Body of pancreas (tissue), 4 donors: ENCODE data around the gene AQR. TPM values are rescaled to one million over a fixed set of nuclear protein-coding genes. Genes with fewer than 3 reads are reported as not detected.
A peak's percentile ranks its signal among the peaks of the same experiment; 100 is the strongest.
"Not testable (repeated sequence)": the region's sequence is repeated elsewhere in the genome, so short reads cannot be mapped to it uniquely, and the experiment has no call there.

Experiments
- ATAC-seq: fragments of 150-250 bp; one replicate; pipeline ENCODE4 v1.9.1; 2016
- DNase-seq, 4 donors: peaks; one replicate each; pipeline ENCODE4 v3.0.0-alpha.2; 2019
- H3K27ac ChIP-seq, 4 donors: fragments of 200-600 bp; sonication (generic); 1 replicate in 3 of 4; 2 replicates in 1 of 4; pipeline versions ENCODE4 v1.5.1 to v1.6.1; 2016 to 2019; ENCODE audit warnings: mild to moderate bottlenecking in 1 of 4, mixed read lengths in 1 of 4, moderate library complexity in 1 of 4
- H3K27me3 ChIP-seq, 2 donors: fragments of 200-600 bp; sonication (generic); one replicate each; pipeline ENCODE4 v1.6.0; 2016; ENCODE audit warnings: mild to moderate bottlenecking in 1 of 2
- H3K36me3 ChIP-seq, 2 donors: fragments of 200-600 bp; sonication (generic); replicated peaks in 1 of 2; 2 replicates each; pipeline ENCODE4 v1.5.1; 2016; ENCODE audit warnings: low read depth in 2 of 2; ENCODE audit not compliant: insufficient read depth in 1 of 2
- H3K4me1 ChIP-seq: fragments of 200-600 bp; sonication (generic); one replicate; pipeline ENCODE4 v1.6.0; 2016
- H3K4me3 ChIP-seq, 2 donors: fragments of 200-600 bp; sonication (generic); 1 replicate in 1 of 2; 2 replicates in 1 of 2; pipeline ENCODE4 v1.5.1; 2016 to 2019
- H3K9me3 ChIP-seq, 3 donors: fragments of 200-600 bp; sonication (generic); 1 replicate in 2 of 3; 2 replicates in 1 of 3; pipeline ENCODE4 v1.5.1; 2016
- CTCF ChIP-seq, 7 experiments: fragments of 450-650 bp in 4 of 7; fragments of 200-600 bp in 3 of 7; sonication (generic) in 3 of 7; IDR thresholded peaks; one replicate each; pipeline ENCODE4 v1.5.1; 2016 to 2019; ENCODE audit warnings: antibody characterized with exemption in 7 of 7
- POLR2A ChIP-seq, 3 donors: fragments of 450-650 bp; IDR thresholded peaks; one replicate each; pipeline ENCODE4 v1.6.1; 2016; ENCODE audit warnings: antibody characterized with exemption in 3 of 3, mild to moderate bottlenecking in 2 of 3
- WGBS, 2 donors: methylation state at CpG; one replicate each; pipeline ENCODE4 v1.1.5; 2017; 5-methylcytosine and 5-hydroxymethylcytosine counted together
- intact Hi-C: fragments of 100-400 bp; cut with DNase I; formaldehyde crosslinking; loops from one replicate; pipeline ENCODE4 v1.15.1; 2023
- total RNA-seq, 2 donors: library from RNA; depleted of rRNA; stranded (reverse); fragments of >200 nt; gene quantifications; one replicate each; pipeline ENCODE4 v1.1.0, GENCODE V29; 2016

AQR gene
- total RNA-seq, 2 donors from 2014 or later: 10.5 to 15.0 TPM

- H3K4me1 ChIP-seq: peaks cover 33% of the 10 kb centered on the region
- 55 to 64% methylated on average over 1 of the region's 1 CpG for WGBS, 2 donors
- ATAC-seq (no peak), DNase-seq (no peak)
- intact Hi-C loops: no loop called here
- no peaks in the 10 kb centered on the region for H3K27me3 ChIP-seq
- TF ChIP-seq POLR2A (IDR thresholded peaks at IDR 0.05) (no peak), CTCF (IDR thresholded peaks at IDR 0.05) (no peak)
- H3K4me3 ChIP-seq: no peak overlapping the region
- peaks cover 2 to 7% of the 10 kb centered on the region in 2 donors for H3K36me3 ChIP-seq
- H3K27ac ChIP-seq: no peak overlapping the region
- H3K9me3 ChIP-seq: no peaks in the 10 kb centered on the region
These were observed 16.8 kb upstream of the AQR start for GRCh38 chr15:34986326-34986725.

- H3K4me3 ChIP-seq: no peak overlapping the region
- no peaks in the 10 kb centered on the region for H3K27me3 ChIP-seq
- TF ChIP-seq POLR2A (IDR thresholded peaks at IDR 0.05) (no peak), CTCF (IDR thresholded peaks at IDR 0.05) (no peak)
- 61 to 72% methylated on average over 9 of the region's 9 CpGs for WGBS, 2 donors
- peaks cover 2 to 7% of the 10 kb centered on the region in 2 donors for H3K36me3 ChIP-seq
- ATAC-seq (no peak), DNase-seq (no peak)
- peaks cover 33% of the 10 kb centered on the region for H3K4me1 ChIP-seq
- no peaks in the 10 kb centered on the region for H3K9me3 ChIP-seq
- H3K27ac ChIP-seq: no peak overlapping the region
- intact Hi-C loops: no loop called here
These were observed 15.5 kb upstream of the AQR start for GRCh38 chr15:34984889-34985630.

DNA sequence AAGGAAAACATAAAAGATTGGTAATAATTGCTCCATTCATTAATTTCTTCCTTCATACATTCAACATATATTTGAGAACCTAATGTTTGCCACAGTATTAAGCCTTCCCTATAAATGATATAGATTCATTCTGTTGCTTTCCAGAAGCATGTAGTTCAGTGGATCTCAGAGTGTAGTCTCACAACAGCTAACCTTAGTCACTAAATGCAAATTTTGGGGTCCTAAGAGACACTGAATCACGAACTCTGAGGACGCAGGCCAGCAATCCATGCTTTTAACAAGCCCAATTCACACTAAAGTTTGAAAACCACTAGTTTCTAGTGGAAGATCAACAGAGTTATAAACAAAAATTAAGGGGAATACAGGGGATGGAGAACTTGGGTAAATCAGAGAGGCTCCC, 7.2 kb upstream of the AQR start:
- ATAC-seq (no peak), DNase-seq (no peak)
- WGBS, 2 donors: 42 to 63% methylated on average over 2 of the region's 2 CpGs
- Histone ChIP-seq H3K4me1 (no peaks in the 10 kb centered on the region), H3K36me3 (peaks cover 0 to 3% of the 10 kb centered on the region in 2 donors), H3K4me3 (no peak overlapping the region), H3K9me3 (no peaks in the 10 kb centered on the region), H3K27ac (no peak overlapping the region), H3K27me3 (no peaks in the 10 kb centered on the region)
- intact Hi-C loops: no loop called here
- TF ChIP-seq POLR2A (IDR thresholded peaks at IDR 0.05) (no peak), CTCF (IDR thresholded peaks at IDR 0.05) (no peak)

DNA sequence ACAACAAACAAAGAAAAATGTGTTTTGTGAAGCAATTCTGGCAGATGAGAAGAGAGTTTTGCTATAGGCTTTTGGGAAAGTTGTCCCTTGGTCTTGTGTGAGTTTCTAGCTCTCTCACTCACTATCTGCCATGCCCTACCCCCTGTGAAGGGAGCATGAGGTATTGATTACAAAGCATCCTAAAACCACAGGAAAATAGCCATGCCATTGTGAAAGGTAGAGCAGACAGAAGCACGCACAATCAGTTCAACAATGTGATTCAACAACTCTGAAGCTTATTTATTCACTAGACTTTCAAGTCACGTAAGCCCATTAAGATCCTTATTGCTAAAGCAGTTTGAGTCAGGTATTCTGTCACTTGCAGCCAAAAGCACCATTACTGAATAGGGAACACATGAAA, 6.5 kb upstream of the AQR start:
- H3K27ac ChIP-seq: no peak overlapping the region
- H3K4me3 ChIP-seq: no peak overlapping the region
- 89 to 98% methylated on average over 2 of the region's 2 CpGs for WGBS, 2 donors
- no peak for ATAC-seq
- H3K36me3 ChIP-seq: no peaks in the 10 kb centered on the region
- no peaks in the 10 kb centered on the region for H3K27me3 ChIP-seq
- DNase-seq: no peak
- TF ChIP-seq POLR2A (IDR thresholded peaks at IDR 0.05) (no peak), CTCF (IDR thresholded peaks at IDR 0.05) (no peak)
- no peaks in the 10 kb centered on the region for H3K9me3 ChIP-seq
- intact Hi-C loops: no loop called here
- no peaks in the 10 kb centered on the region for H3K4me1 ChIP-seq

GRCh38 chr15:34973512-34973911, 4.0 kb upstream of the AQR start:
- WGBS, 2 donors: 59 to 81% methylated on average over 2 of the region's 2 CpGs
- no peak overlapping the region for H3K4me3 ChIP-seq

GRCh38 chr15:34970098-34970643, 629 bp upstream of the AQR start:
- H3K4me3 ChIP-seq: peak overlapping the region in 1 of 2 donors; percentile 73
- DNase-seq, H3K36me3 ChIP-seq, ATAC-seq, H3K27me3 ChIP-seq, H3K9me3 ChIP-seq, intact Hi-C loops: not testable (repeated sequence)
- WGBS, 2 donors: 64 to 65% methylated on average over 21 of the region's 21 CpGs
- H3K27ac ChIP-seq: peak overlapping the region in 1 of 4 donors; percentile 85
- H3K4me1 ChIP-seq: peaks cover 27% of the 10 kb centered on the region

More at GRCh38 chr15:34973512-34973911, 4.0 kb upstream of the AQR start:
- DNase-seq (no peak), ATAC-seq (no peak)
- H3K36me3 ChIP-seq: no peaks in the 10 kb centered on the region
- intact Hi-C loops: no loop called here
- no peaks in the 10 kb centered on the region for H3K27me3 ChIP-seq
- peaks cover 4% of the 10 kb centered on the region for H3K4me1 ChIP-seq
- H3K27ac ChIP-seq: no peak overlapping the region
- no peaks in the 10 kb centered on the region for H3K9me3 ChIP-seq
- no peak for TF ChIP-seq CTCF (IDR thresholded peaks at IDR 0.05)
